HG03159 (cell line): ENCODE results near the gene VAMP4.

Experiments
- ATAC-seq: cut with Tn5 transposase; IDR thresholded peaks from one replicate; pipeline ENCODE4 v1.9.1; 2021; ENCODE audit warnings: mild to moderate bottlenecking, moderate library complexity; ENCODE audit not compliant: unreplicated experiment

Gene VAMP4

GRCh38 chr1:171654201-171654941 lies 87.5 kb downstream of the VAMP4 start:
- no peak for ATAC-seq

GRCh38 chr1:171653796-171654195 lies 88.1 kb downstream of the VAMP4 start:
- ATAC-seq, result no peak

- no peak for ATAC-seq
These were observed 89.5 kb downstream of the VAMP4 start, which contains the start of gene MYOC for GRCh38 chr1:171652234-171652822. MYOC (minus strand) TSS chr1:171652688; CDS start chr1:171652611, 77 bp downstream.
